Activated naive CD8-positive, alpha-beta T cell treated with anti-CD3 and anti-CD28 coated beads, Interleukin-2, amount 50 U/mL, for 24 hours (primary cell): ENCODE results near the gene ITM2B.
"Not testable (repeated sequence)": the region's sequence is repeated elsewhere in the genome, so short reads cannot be mapped to it uniquely, and the experiment has no call there.

Source experiments
- ATAC-seq: fragments of 150-1000 bp; cut with Tn5 transposase; one replicate; pipeline ENCODE4 v1.10.0; 2021
- DNase-seq: peaks from one replicate; pipeline ENCODE4 v3.0.0; 2021
- H3K27ac Mint-ChIP-seq: one replicate; pipeline ENCODE4 v1.8.0; 2021; ENCODE audit warnings: mild to moderate bottlenecking, mixed read lengths
- H3K27me3 Mint-ChIP-seq: one replicate; pipeline ENCODE4 v1.8.0; 2021; ENCODE audit warnings: mixed read lengths
- H3K36me3 Mint-ChIP-seq: one replicate; pipeline ENCODE4 v1.8.0; 2021; ENCODE audit warnings: low read depth, mixed read lengths
- H3K4me1 Mint-ChIP-seq: one replicate; pipeline ENCODE4 v1.8.0; 2021; ENCODE audit warnings: mixed read lengths
- H3K4me3 Mint-ChIP-seq: one replicate; pipeline ENCODE4 v1.8.0; 2021; ENCODE audit warnings: mild to moderate bottlenecking, moderate library complexity, mixed read lengths
- H3K9me3 Mint-ChIP-seq: one replicate; pipeline ENCODE4 v1.8.0; 2021; ENCODE audit warnings: mixed read lengths

The ITM2B gene

GRCh38 chr13:48233046-48233888, at the start of gene ITM2B:
Gene ITM2B, plus strand, starts transcription at chr13:48233206. Its CDS starts 155 bp downstream, at chr13:48233361.
- Mint-ChIP-seq H3K36me3 (no peaks in the 10 kb centered on the region), H3K27ac (peak within 1 kb of the TSS; percentile 92), H3K9me3 (no peaks in the 10 kb centered on the region), H3K4me3 (peak within 1 kb of the TSS; percentile 89), H3K27me3 (no peaks in the 10 kb centered on the region), H3K4me1 (peaks cover 68% of the 10 kb centered on the region)
- DNase-seq (peak; percentile 68), ATAC-seq (peak; percentile 75)

- Mint-ChIP-seq H3K4me3 (peak overlapping the region; percentile 42), H3K9me3 (no peaks in the 10 kb centered on the region), H3K36me3 (no peaks in the 10 kb centered on the region), H3K27ac (peak overlapping the region; percentile 76), H3K27me3 (no peaks in the 10 kb centered on the region), H3K4me1 (peaks cover 59% of the 10 kb centered on the region)
- peak; percentile 70 for ATAC-seq
- DNase-seq = no peak
Observed at GRCh38 chr13:48184260-48184659, 48.7 kb upstream of the ITM2B start.

GRCh38 chr13:48185018-48185417, 48.0 kb upstream of the ITM2B start:
- Mint-ChIP-seq H3K4me3 (peak overlapping the region; percentile 27), H3K4me1 (peaks cover 59% of the 10 kb centered on the region), H3K9me3 (no peaks in the 10 kb centered on the region), H3K27me3 (no peaks in the 10 kb centered on the region), H3K36me3 (no peaks in the 10 kb centered on the region), H3K27ac (peak overlapping the region; percentile 76)
- no peak for ATAC-seq
- no peak for DNase-seq

GRCh38 chr13:48186722-48187121, 46.3 kb upstream of the ITM2B start:
- Mint-ChIP-seq H3K27ac (no peak overlapping the region), H3K4me3 (no peak overlapping the region), H3K4me1 (peaks cover 55% of the 10 kb centered on the region), H3K36me3 (no peaks in the 10 kb centered on the region), H3K9me3 (no peaks in the 10 kb centered on the region), H3K27me3 (no peaks in the 10 kb centered on the region)
- DNase-seq (no peak), ATAC-seq (no peak)

DNA sequence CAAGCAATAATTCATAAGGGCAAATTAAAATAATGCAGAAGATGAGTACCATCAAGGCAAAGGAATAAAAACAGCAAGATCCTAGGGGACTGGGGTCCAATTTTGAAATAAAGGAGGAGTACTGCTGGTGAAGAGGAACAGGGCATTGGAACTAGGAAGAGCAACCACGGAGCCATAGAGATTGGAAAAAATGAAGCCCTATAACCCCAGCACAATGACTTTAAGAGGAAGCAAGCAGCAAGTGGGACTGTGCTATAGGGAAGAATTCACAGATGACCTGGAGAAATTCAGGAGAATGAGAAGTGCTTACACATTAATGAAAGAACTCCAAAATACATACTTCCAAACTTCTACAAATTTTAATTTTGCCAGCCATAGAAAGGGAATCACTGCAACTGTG, 44.9 kb upstream of the ITM2B start:
- H3K27ac Mint-ChIP-seq = no peak overlapping the region

DNA sequence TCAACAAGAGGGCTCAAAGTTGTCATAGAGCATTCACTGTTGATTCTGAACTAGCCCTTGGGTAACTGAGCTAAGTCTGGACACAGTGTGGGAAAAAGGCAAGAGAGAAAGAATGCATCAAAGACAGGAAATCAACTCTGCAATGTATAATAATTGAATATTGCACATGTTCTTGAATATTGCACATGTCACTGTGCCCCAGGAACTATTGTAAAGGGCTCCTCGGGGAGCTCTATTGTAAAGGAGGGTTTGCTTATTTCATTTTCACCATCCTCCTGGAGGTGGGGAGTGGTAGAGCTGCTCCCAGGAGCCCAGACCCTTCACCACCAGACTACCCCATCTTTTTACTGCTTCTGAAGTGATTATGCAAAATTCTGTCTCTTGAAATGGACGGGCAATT, 44.4 kb upstream of the ITM2B start:
- Mint-ChIP-seq H3K27me3 (no peaks in the 10 kb centered on the region), H3K4me3 (no peak overlapping the region), H3K36me3 (no peaks in the 10 kb centered on the region), H3K9me3 (no peaks in the 10 kb centered on the region), H3K4me1 (peaks cover 59% of the 10 kb centered on the region), H3K27ac (no peak overlapping the region)
- ATAC-seq (no peak), DNase-seq (no peak)

More for the DNA sequence above, 44.9 kb upstream of the ITM2B start:
- Mint-ChIP-seq H3K36me3 (no peaks in the 10 kb centered on the region), H3K4me3 (no peak overlapping the region), H3K27me3 (no peaks in the 10 kb centered on the region), H3K9me3 (no peaks in the 10 kb centered on the region), H3K4me1 (peaks cover 55% of the 10 kb centered on the region)
- DNase-seq = no peak
- no peak for ATAC-seq

DNA sequence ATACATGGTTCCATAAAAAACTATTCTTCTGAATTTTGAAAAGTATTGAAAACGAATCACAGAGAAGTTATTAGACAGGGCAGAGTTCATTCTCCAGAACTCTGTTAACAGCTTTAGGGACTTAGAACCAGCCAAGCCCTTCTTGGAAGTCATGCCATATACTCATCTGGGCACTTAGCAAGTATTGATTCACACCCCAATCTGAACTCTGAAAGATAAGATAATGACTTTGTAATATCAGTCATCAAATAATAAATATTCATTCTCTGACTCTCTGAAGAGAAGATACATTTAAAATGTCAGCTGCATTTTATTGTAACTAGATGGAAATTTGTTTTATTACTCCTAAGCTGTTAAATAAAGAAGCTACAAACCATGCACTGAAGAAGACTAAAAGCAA, 43.8 kb upstream of the ITM2B start:
- Mint-ChIP-seq H3K4me1 (peaks cover 60% of the 10 kb centered on the region), H3K27me3 (no peaks in the 10 kb centered on the region)
- no peak for DNase-seq

DNA sequence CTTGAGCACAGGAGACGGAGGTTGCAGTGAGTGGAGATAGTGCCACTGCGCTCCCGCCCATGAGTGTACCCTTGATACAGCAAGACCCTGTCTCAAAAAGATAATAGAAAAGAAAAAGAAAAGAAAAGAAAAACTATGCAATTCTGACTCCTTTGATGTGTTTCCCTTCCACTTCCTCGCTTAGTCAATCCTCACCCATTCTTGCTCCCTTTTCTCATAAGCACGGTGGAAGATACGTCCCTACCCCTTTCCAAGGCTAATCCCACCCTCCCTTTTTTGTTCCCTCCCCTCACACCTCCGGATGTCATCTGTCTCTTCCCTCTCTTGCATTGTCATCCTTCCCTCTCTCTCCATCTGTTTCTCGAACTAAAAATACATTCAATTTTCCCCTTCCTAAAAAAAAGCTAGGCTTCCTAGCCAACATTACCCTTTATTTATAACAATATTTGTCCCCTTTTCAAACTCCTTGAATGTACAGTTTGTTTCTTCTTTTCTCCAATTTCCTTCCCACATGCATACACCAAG, 40.5 kb upstream of the ITM2B start:
- no peak for ATAC-seq
- Mint-ChIP-seq H3K9me3 (no peaks in the 10 kb centered on the region), H3K4me1 (peaks cover 38% of the 10 kb centered on the region), H3K36me3 (no peaks in the 10 kb centered on the region), H3K27me3 (no peaks in the 10 kb centered on the region), H3K27ac (peak overlapping the region; percentile 4), H3K4me3 (no peak overlapping the region)
- DNase-seq = no peak

More for the DNA sequence above, 43.8 kb upstream of the ITM2B start:
- no peak for ATAC-seq
- Mint-ChIP-seq H3K36me3 (no peaks in the 10 kb centered on the region), H3K27ac (no peak overlapping the region), H3K9me3 (no peaks in the 10 kb centered on the region), H3K4me3 (no peak overlapping the region)

GRCh38 chr13:48194379-48194754, 38.6 kb upstream of the ITM2B start:
- Mint-ChIP-seq H3K27me3 (no peaks in the 10 kb centered on the region), H3K27ac (no peak overlapping the region), H3K4me1 (peaks cover 30% of the 10 kb centered on the region), H3K36me3 (no peaks in the 10 kb centered on the region), H3K9me3 (no peaks in the 10 kb centered on the region), H3K4me3 (no peak overlapping the region)
- DNase-seq = no peak
- peak; percentile 66 for ATAC-seq

- no peak overlapping the region for H3K4me3 Mint-ChIP-seq
- peaks cover 11% of the 10 kb centered on the region for H3K4me1 Mint-ChIP-seq
- H3K9me3 Mint-ChIP-seq = peaks cover 10% of the 10 kb centered on the region
- DNase-seq (no peak), ATAC-seq (no peak)
- no peaks in the 10 kb centered on the region for H3K36me3 Mint-ChIP-seq
- H3K27ac Mint-ChIP-seq = no peak overlapping the region
- no peaks in the 10 kb centered on the region for H3K27me3 Mint-ChIP-seq
Observed at GRCh38 chr13:48199404-48199946, 33.5 kb upstream of the ITM2B start.

DNA sequence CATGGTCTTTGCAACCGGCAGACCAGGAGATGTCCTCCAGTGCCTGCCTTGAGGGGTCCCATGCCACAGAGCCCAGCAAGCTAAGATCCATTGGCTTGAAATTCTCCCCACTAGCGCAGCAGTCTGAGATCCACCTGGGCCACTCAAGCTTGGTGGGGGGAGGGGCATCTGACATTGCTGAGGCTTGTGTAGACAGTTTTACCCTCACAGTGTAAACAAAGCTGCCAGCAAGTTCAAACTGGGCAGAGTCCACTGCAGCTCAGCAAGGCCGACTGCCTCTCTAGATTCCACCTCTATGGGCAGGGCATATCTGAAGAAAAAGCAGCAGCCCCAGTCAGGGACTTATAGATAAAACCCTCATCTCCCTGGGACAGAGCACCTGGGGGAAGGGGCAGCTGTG, 32.0 kb upstream of the ITM2B start:
- Mint-ChIP-seq H3K4me1 (peaks cover 9% of the 10 kb centered on the region), H3K9me3 (peaks cover 10% of the 10 kb centered on the region), H3K36me3 (no peaks in the 10 kb centered on the region), H3K27ac (no peak overlapping the region), H3K4me3 (no peak overlapping the region), H3K27me3 (no peaks in the 10 kb centered on the region)
- DNase-seq = no peak
- no peak for ATAC-seq

- DNase-seq, H3K4me3 Mint-ChIP-seq, H3K27ac Mint-ChIP-seq, H3K36me3 Mint-ChIP-seq, H3K27me3 Mint-ChIP-seq, ATAC-seq: not testable (repeated sequence)
- Mint-ChIP-seq H3K9me3 (peaks cover 12% of the 10 kb centered on the region), H3K4me1 (peaks cover 14% of the 10 kb centered on the region)
Observed at GRCh38 chr13:48207207-48207606, 25.8 kb upstream of the ITM2B start.

DNA sequence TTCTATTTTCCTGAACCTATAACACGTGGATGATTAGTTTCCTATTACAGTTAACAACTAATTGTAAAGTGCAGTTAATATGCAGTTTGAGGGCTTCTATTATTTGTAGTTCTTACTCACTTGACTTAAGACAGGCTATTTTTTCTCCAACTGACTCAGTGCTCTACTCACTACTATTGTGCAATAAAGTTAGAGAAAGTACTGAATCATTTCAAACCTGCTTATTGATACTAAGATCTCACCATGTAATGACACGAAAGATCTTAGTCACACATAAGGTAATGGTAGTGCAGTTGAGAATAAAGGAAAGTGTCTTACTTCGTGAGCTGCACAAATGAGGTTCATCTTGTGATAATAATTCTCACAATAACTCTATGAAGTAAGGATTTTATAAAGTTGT, 22.8 kb upstream of the ITM2B start:
- Mint-ChIP-seq H3K27ac (no peak overlapping the region), H3K9me3 (peaks cover 10% of the 10 kb centered on the region), H3K36me3 (no peaks in the 10 kb centered on the region), H3K27me3 (no peaks in the 10 kb centered on the region), H3K4me1 (peaks cover 23% of the 10 kb centered on the region), H3K4me3 (no peak overlapping the region)
- ATAC-seq (peak; percentile 96), DNase-seq (no peak)

DNA sequence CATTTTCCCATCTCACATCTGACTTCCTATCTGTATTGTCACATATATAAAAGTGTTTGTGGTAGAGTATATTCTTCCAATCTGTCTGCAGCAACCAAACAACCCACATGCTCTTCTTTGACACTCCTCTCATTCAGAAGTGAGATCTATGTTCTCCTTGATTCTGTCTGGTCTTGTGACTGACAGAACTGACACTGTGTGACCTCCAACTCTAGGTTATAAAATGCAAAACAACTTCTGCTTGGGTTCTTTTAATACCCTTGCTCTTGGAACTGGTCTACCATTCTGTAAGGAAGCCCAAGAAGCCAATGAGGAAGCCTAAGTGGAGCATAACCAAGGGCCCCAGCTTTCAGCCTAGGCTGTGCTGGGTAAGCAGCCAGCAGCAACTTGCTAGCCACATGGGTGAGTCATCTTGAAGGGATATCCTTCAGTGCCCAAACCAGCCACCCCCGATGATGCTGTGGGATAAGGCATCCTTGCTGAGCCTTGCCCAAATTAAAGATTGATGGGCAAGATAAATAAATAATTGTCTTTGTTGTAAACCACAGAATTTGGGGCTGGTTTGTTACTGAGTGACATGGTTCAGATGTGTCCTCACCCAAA, 18.4 kb upstream of the ITM2B start:
- H3K27ac Mint-ChIP-seq = peak overlapping the region; percentile 46
- peaks cover 6% of the 10 kb centered on the region for H3K36me3 Mint-ChIP-seq

More for the DNA sequence above, 18.4 kb upstream of the ITM2B start:
- Mint-ChIP-seq H3K4me1 (peaks cover 28% of the 10 kb centered on the region), H3K9me3 (peaks cover 4% of the 10 kb centered on the region), H3K4me3 (no peak overlapping the region), H3K27me3 (no peaks in the 10 kb centered on the region)
- DNase-seq (peak; percentile 43), ATAC-seq (peak; percentile 72)
